ENCODE data around the gene HM13. TPM values are rescaled to one million over a fixed set of nuclear protein-coding genes. Genes with fewer than 3 reads are reported as not detected.
A peak's percentile ranks its signal among the peaks of the same experiment; 100 is the strongest.
"Not testable (repeated sequence)": the region's sequence is repeated elsewhere in the genome, so short reads cannot be mapped to it uniquely, and the experiment has no call there.

Gene HM13
- total and polyA plus RNA-seq, 2 experiments from 2014 or later: 126 to 150 TPM

DNA sequence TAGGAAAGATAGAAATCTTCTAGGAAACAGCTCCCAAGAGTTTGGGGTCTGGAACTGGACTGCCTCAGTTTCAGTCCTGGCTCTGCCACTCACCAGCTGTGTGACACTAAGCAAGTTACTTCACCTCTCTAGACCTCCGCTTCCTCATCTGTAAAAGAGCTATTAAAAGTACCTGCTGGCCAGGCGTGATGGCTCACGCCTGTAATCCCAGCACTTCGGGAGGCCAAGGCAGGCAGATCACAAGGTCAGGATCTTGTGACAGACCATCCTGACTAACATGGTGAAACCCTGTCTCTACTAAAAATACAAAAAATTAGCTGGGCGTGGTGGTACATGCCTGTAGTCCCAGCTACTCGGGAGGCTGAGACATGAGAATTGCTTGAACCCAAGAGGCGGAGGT, 7.0 kb downstream of the HM13 start:
- not testable (repeated sequence) for H3K4me1 Mint-ChIP-seq; H3K27ac Mint-ChIP-seq; ATAC-seq; H3K27me3 ChIP-seq (ENCODE audit: insufficient read depth); H3K9me2 ChIP-seq (ENCODE audit: insufficient read depth); H3K4me2 ChIP-seq; H3K9me3 Mint-ChIP-seq; H3K4me3 Mint-ChIP-seq; H3K4me3 ChIP-seq; H3K27me3 Mint-ChIP-seq (ENCODE audit: insufficient read depth, low read depth, poor library complexity); DNase-seq (ENCODE audit: low spot score); H2AFZ ChIP-seq
- H3K36me3 Mint-ChIP-seq (ENCODE audit: low read depth): peaks cover 19% of the 10 kb centered on the region
- H3K79me2 ChIP-seq (replicated peaks; ENCODE audit: insufficient read depth): peaks cover 96% of the 10 kb centered on the region
- peaks cover 29% of the 10 kb centered on the region for H3K36me3 ChIP-seq (ENCODE audit: insufficient read depth)
- peak overlapping the region; percentile 3; the same call in 1 of the 2 replicates for H3K27ac ChIP-seq (ENCODE audit: low read depth)
- peaks cover 13% of the 10 kb centered on the region for H3K4me1 ChIP-seq (ENCODE audit: insufficient read depth)
- peaks cover 82% of the 10 kb centered on the region for H4K20me1 ChIP-seq (replicated peaks; ENCODE audit: insufficient read depth)
- H3F3A ChIP-seq (replicated peaks; ENCODE audit: low read depth): peaks cover 38% of the 10 kb centered on the region

DNA sequence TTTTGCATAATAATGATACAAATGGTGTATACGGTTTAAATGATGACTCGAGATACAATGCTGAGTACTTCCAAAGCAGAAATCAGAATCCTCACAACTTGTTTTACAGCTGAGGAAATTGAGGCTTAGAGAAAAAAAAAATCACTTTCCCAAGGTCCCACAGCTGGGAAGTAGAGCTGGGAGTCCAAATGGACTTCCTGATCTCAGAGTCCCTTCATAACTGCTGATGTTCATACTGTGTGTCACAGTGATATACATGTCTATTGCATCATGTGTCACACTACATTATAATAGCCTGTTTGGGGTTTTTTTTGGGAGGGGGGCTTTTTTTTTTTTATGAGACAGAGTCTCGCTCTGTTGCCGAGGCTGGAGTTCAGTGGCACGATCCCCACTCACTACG, 8.5 kb downstream of the HM13 start:
- H3K27me3 Mint-ChIP-seq (ENCODE audit: insufficient read depth, low read depth, poor library complexity): peaks cover 4% of the 10 kb centered on the region
- H3K27me3 ChIP-seq (ENCODE audit: insufficient read depth): no peaks in the 10 kb centered on the region
- no peak overlapping the region for H3K4me3 Mint-ChIP-seq
- no peaks in the 10 kb centered on the region for H3K9me2 ChIP-seq (ENCODE audit: insufficient read depth)
- 0 out of 2 replicates have a peak overlapping the region, but pooled peaks have one; percentile 2 for H3K27ac Mint-ChIP-seq
- DNase-seq (ENCODE audit: low spot score): no peak
- H3K36me3 ChIP-seq (ENCODE audit: insufficient read depth): peaks cover 42% of the 10 kb centered on the region
- H3K4me1 ChIP-seq (ENCODE audit: insufficient read depth): no peaks in the 10 kb centered on the region
- no peaks in the 10 kb centered on the region for H3K9me3 Mint-ChIP-seq
- H4K20me1 ChIP-seq (replicated peaks; ENCODE audit: insufficient read depth): peaks cover 79% of the 10 kb centered on the region
- no peak for TF ChIP-seq EZH2phosphoT487 (IDR thresholded peaks at IDR 0.05; ENCODE audit: unreplicated experiment)
- TF ChIP-seq, protein P1, sequence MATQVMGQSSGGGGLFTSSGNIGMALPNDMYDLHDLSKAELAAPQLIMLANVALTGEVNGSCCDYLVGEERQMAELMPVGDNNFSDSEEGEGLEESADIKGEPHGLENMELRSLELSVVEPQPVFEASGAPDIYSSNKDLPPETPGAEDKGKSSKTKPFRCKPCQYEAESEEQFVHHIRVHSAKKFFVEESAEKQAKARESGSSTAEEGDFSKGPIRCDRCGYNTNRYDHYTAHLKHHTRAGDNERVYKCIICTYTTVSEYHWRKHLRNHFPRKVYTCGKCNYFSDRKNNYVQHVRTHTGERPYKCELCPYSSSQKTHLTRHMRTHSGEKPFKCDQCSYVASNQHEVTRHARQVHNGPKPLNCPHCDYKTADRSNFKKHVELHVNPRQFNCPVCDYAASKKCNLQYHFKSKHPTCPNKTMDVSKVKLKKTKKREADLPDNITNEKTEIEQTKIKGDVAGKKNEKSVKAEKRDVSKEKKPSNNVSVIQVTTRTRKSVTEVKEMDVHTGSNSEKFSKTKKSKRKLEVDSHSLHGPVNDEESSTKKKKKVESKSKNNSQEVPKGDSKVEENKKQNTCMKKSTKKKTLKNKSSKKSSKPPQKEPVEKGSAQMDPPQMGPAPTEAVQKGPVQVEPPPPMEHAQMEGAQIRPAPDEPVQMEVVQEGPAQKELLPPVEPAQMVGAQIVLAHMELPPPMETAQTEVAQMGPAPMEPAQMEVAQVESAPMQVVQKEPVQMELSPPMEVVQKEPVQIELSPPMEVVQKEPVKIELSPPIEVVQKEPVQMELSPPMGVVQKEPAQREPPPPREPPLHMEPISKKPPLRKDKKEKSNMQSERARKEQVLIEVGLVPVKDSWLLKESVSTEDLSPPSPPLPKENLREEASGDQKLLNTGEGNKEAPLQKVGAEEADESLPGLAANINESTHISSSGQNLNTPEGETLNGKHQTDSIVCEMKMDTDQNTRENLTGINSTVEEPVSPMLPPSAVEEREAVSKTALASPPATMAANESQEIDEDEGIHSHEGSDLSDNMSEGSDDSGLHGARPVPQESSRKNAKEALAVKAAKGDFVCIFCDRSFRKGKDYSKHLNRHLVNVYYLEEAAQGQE (IDR thresholded peaks at IDR 0.05; ENCODE audit: unreplicated experiment): no peak
- TF ChIP-seq CREB1 (CRISPR knock-in tag; IDR thresholded peaks at IDR 0.05; ENCODE audit: low read depth): no peak
- no peak for TF ChIP-seq POLR2AphosphoS5 (IDR thresholded peaks at IDR 0.05; ENCODE audit: low read depth)
- TF ChIP-seq, protein P2, sequence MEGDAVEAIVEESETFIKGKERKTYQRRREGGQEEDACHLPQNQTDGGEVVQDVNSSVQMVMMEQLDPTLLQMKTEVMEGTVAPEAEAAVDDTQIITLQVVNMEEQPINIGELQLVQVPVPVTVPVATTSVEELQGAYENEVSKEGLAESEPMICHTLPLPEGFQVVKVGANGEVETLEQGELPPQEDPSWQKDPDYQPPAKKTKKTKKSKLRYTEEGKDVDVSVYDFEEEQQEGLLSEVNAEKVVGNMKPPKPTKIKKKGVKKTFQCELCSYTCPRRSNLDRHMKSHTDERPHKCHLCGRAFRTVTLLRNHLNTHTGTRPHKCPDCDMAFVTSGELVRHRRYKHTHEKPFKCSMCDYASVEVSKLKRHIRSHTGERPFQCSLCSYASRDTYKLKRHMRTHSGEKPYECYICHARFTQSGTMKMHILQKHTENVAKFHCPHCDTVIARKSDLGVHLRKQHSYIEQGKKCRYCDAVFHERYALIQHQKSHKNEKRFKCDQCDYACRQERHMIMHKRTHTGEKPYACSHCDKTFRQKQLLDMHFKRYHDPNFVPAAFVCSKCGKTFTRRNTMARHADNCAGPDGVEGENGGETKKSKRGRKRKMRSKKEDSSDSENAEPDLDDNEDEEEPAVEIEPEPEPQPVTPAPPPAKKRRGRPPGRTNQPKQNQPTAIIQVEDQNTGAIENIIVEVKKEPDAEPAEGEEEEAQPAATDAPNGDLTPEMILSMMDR (conservative IDR thresholded peaks at IDR 0.05; ENCODE audit: low read depth in 2 of 2): no peak
- TF ChIP-seq JUNB (IDR thresholded peaks at IDR 0.05; ENCODE audit: unreplicated experiment): no peak
- no peak for TF ChIP-seq NANOG (IDR thresholded peaks at IDR 0.05; ENCODE audit: borderline replicate concordance)
- TF ChIP-seq, protein P3, sequence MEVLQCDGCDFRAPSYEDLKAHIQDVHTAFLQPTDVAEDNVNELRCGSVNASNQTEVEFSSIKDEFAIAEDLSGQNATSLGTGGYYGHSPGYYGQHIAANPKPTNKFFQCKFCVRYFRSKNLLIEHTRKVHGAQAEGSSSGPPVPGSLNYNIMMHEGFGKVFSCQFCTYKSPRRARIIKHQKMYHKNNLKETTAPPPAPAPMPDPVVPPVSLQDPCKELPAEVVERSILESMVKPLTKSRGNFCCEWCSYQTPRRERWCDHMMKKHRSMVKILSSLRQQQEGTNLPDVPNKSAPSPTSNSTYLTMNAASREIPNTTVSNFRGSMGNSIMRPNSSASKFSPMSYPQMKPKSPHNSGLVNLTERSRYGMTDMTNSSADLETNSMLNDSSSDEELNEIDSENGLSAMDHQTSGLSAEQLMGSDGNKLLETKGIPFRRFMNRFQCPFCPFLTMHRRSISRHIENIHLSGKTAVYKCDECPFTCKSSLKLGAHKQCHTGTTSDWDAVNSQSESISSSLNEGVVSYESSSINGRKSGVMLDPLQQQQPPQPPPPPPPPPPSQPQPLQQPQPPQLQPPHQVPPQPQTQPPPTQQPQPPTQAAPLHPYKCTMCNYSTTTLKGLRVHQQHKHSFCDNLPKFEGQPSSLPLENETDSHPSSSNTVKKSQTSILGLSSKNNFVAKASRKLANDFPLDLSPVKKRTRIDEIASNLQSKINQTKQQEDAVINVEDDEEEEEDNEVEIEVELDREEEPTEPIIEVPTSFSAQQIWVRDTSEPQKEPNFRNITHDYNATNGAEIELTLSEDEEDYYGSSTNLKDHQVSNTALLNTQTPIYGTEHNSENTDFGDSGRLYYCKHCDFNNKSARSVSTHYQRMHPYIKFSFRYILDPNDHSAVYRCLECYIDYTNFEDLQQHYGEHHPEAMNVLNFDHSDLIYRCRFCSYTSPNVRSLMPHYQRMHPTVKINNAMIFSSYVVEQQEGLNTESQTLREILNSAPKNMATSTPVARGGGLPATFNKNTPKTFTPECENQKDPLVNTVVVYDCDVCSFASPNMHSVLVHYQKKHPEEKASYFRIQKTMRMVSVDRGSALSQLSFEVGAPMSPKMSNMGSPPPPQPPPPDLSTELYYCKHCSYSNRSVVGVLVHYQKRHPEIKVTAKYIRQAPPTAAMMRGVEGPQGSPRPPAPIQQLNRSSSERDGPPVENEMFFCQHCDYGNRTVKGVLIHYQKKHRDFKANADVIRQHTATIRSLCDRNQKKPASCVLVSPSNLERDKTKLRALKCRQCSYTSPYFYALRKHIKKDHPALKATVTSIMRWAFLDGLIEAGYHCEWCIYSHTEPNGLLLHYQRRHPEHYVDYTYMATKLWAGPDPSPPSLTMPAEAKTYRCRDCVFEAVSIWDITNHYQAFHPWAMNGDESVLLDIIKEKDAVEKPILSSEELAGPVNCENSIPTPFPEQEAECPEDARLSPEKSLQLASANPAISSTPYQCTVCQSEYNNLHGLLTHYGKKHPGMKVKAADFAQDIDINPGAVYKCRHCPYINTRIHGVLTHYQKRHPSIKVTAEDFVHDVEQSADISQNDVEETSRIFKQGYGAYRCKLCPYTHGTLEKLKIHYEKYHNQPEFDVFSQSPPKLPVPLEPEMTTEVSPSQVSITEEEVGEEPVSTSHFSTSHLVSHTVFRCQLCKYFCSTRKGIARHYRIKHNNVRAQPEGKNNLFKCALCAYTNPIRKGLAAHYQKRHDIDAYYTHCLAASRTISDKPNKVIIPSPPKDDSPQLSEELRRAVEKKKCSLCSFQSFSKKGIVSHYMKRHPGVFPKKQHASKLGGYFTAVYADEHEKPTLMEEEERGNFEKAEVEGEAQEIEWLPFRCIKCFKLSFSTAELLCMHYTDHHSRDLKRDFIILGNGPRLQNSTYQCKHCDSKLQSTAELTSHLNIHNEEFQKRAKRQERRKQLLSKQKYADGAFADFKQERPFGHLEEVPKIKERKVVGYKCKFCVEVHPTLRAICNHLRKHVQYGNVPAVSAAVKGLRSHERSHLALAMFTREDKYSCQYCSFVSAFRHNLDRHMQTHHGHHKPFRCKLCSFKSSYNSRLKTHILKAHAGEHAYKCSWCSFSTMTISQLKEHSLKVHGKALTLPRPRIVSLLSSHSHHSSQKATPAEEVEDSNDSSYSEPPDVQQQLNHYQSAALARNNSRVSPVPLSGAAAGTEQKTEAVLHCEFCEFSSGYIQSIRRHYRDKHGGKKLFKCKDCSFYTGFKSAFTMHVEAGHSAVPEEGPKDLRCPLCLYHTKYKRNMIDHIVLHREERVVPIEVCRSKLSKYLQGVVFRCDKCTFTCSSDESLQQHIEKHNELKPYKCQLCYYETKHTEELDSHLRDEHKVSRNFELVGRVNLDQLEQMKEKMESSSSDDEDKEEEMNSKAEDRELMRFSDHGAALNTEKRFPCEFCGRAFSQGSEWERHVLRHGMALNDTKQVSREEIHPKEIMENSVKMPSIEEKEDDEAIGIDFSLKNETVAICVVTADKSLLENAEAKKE (CRISPR knock-in tag; IDR thresholded peaks at IDR 0.05): no peak
- no peak overlapping the region for H2AFZ ChIP-seq
- H3K27ac ChIP-seq (ENCODE audit: low read depth): peak overlapping the region; percentile 3; the same call in 1 of the 2 replicates
- no peak overlapping the region for H3K4me2 ChIP-seq
- no peak overlapping the region for H3K4me3 ChIP-seq
- H3K36me3 Mint-ChIP-seq (ENCODE audit: low read depth): peaks cover 34% of the 10 kb centered on the region
- no peaks in the 10 kb centered on the region for H3K4me1 Mint-ChIP-seq
- peaks cover 39% of the 10 kb centered on the region for H3F3A ChIP-seq (replicated peaks; ENCODE audit: low read depth)
- ATAC-seq: no peak
- peaks cover 90% of the 10 kb centered on the region for H3K79me2 ChIP-seq (replicated peaks; ENCODE audit: insufficient read depth)

Measured in GM23338 (cell line).